HEK293 (cell line): ENCODE measurements around the gene EFEMP2.
A peak's percentile ranks its signal among the peaks of the same experiment; 100 is the strongest.

Experiments used
- ELK4 ChIP-seq: IDR thresholded peaks from 2 replicates; pipeline ENCODE4 v1.6.1; 2011; ENCODE audit warnings: mild to moderate bottlenecking, low read depth, low read length, borderline replicate concordance
- HIC1 ChIP-seq: fragments of 450-650 bp; formaldehyde crosslinking; IDR thresholded peaks from 2 replicates; pipeline ENCODE4 v1.5.1; 2016; ENCODE audit warnings: missing biosample characterization, missing genetic modification characterization
- IKZF3 ChIP-seq: fragments of 450-650 bp; IDR thresholded peaks from 2 replicates; pipeline ENCODE4 v1.5.0; 2018; ENCODE audit warnings: missing biosample characterization, mild to moderate bottlenecking, missing genetic modification characterization, moderate library complexity
- KLF1 ChIP-seq: fragments of 450-650 bp; formaldehyde crosslinking; IDR thresholded peaks from 2 replicates; pipeline ENCODE4 v1.5.1; 2016; ENCODE audit warnings: missing biosample characterization, missing genetic modification characterization
- KLF8 ChIP-seq: fragments of 450-650 bp; formaldehyde crosslinking; IDR thresholded peaks from 2 replicates; pipeline ENCODE4 v1.5.1; 2016; ENCODE audit warnings: missing biosample characterization, missing genetic modification characterization
- KLF9 ChIP-seq: fragments of 450-650 bp; formaldehyde crosslinking; IDR thresholded peaks from 2 replicates; pipeline ENCODE4 v1.5.1; 2016; ENCODE audit warnings: missing biosample characterization, missing genetic modification characterization, low read depth
- PATZ1 ChIP-seq: fragments of 450-650 bp; formaldehyde crosslinking; IDR thresholded peaks from 2 replicates; pipeline ENCODE4 v1.5.1; 2016; ENCODE audit warnings: missing biosample characterization, missing genetic modification characterization
- SP2 ChIP-seq: fragments of 450-650 bp; formaldehyde crosslinking; IDR thresholded peaks from 2 replicates; pipeline ENCODE4 v1.5.1; 2016; ENCODE audit warnings: missing biosample characterization, missing genetic modification characterization
- SP3 ChIP-seq: fragments of 450-650 bp; formaldehyde crosslinking; IDR thresholded peaks from 2 replicates; pipeline ENCODE4 v1.5.1; 2016; ENCODE audit warnings: missing biosample characterization, missing genetic modification characterization
- SP7 ChIP-seq: fragments of 450-650 bp; formaldehyde crosslinking; IDR thresholded peaks from 2 replicates; pipeline ENCODE4 v1.5.1; 2016; ENCODE audit warnings: missing biosample characterization, missing genetic modification characterization
- TCF7L2 ChIP-seq: IDR thresholded peaks from 2 replicates; pipeline ENCODE4 v1.6.1; 2011; ENCODE audit warnings: low read depth, mild to moderate bottlenecking, inconsistent platforms, low read length, moderate library complexity, borderline replicate concordance
- WT1 ChIP-seq: fragments of 450-650 bp; formaldehyde crosslinking; IDR thresholded peaks from 2 replicates; pipeline ENCODE4 v1.5.1; 2016; ENCODE audit warnings: missing biosample characterization, missing genetic modification characterization
- YY2 ChIP-seq: fragments of 450-650 bp; formaldehyde crosslinking; IDR thresholded peaks from 2 replicates; pipeline ENCODE4 v1.5.1; 2016; ENCODE audit warnings: missing biosample characterization, missing genetic modification characterization
- ZBTB26 ChIP-seq: fragments of 450-650 bp; formaldehyde crosslinking; optimal IDR thresholded peaks from 2 replicates; pipeline ENCODE3; 2016; ENCODE audit warnings: missing biosample characterization, mild to moderate bottlenecking, missing genetic modification characterization
- ZFHX2 ChIP-seq: fragments of 450-650 bp; formaldehyde crosslinking; conservative IDR thresholded peaks from 2 replicates; pipeline ENCODE4 v1.5.1; 2016; ENCODE audit warnings: missing biosample characterization, missing genetic modification characterization
- ZFP3 ChIP-seq: fragments of 450-650 bp; formaldehyde crosslinking; IDR thresholded peaks from 2 replicates; pipeline ENCODE4 v1.5.1; 2016; ENCODE audit warnings: low read depth, missing biosample characterization, missing genetic modification characterization
- ZFP37 ChIP-seq: fragments of 450-650 bp; formaldehyde crosslinking; IDR thresholded peaks from 2 replicates; pipeline ENCODE4 v1.5.1; 2016; ENCODE audit warnings: missing biosample characterization, missing genetic modification characterization
- ZIC2 ChIP-seq: fragments of 450-650 bp; formaldehyde crosslinking; IDR thresholded peaks from 2 replicates; pipeline ENCODE4 v1.5.1; 2016; ENCODE audit warnings: missing biosample characterization, missing genetic modification characterization
- ZNF26 ChIP-seq: fragments of 450-650 bp; formaldehyde crosslinking; IDR thresholded peaks from 2 replicates; pipeline ENCODE4 v1.5.1; 2016; ENCODE audit warnings: missing biosample characterization, missing genetic modification characterization
- ZNF302 ChIP-seq: fragments of 450-650 bp; formaldehyde crosslinking; IDR thresholded peaks from 2 replicates; pipeline ENCODE4 v1.5.1; 2016; ENCODE audit warnings: missing biosample characterization, missing genetic modification characterization, low read depth
- ZNF473 ChIP-seq: fragments of 450-650 bp; formaldehyde crosslinking; IDR thresholded peaks from 2 replicates; pipeline ENCODE4 v1.5.1; 2017; ENCODE audit warnings: missing biosample characterization, missing genetic modification characterization
- ZNF561 ChIP-seq: fragments of 450-650 bp; IDR thresholded peaks from 2 replicates; pipeline ENCODE4 v1.5.1; 2018; ENCODE audit warnings: missing biosample characterization, missing genetic modification characterization, borderline replicate concordance
- ZNF629 ChIP-seq: fragments of 450-650 bp; formaldehyde crosslinking; IDR thresholded peaks from 2 replicates; pipeline ENCODE4 v1.5.1; 2017; ENCODE audit warnings: missing biosample characterization, missing genetic modification characterization
- ZNF639 ChIP-seq: fragments of 450-650 bp; formaldehyde crosslinking; IDR thresholded peaks from 2 replicates; pipeline ENCODE4 v1.5.1; 2016; ENCODE audit warnings: missing biosample characterization, missing genetic modification characterization
- ZNF645 ChIP-seq: fragments of 450-650 bp; formaldehyde crosslinking; IDR thresholded peaks from 2 replicates; pipeline ENCODE4; 2016; ENCODE audit warnings: missing biosample characterization, missing genetic modification characterization
- ZNF768 ChIP-seq: fragments of 450-650 bp; formaldehyde crosslinking; IDR thresholded peaks from 2 replicates; pipeline ENCODE4 v1.5.1; 2018; ENCODE audit warnings: missing biosample characterization, mild to moderate bottlenecking, missing genetic modification characterization
- ZNF777 ChIP-seq: fragments of 450-650 bp; formaldehyde crosslinking; IDR thresholded peaks from 2 replicates; pipeline ENCODE4 v1.5.1; 2017; ENCODE audit warnings: missing biosample characterization, missing genetic modification characterization, borderline replicate concordance
- ZNF830 ChIP-seq: fragments of 450-650 bp; IDR thresholded peaks from 2 replicates; pipeline ENCODE4 v1.5.0; 2018; ENCODE audit warnings: missing biosample characterization, missing genetic modification characterization, low read depth, mild to moderate bottlenecking, moderate library complexity
- ZXDB ChIP-seq: fragments of 450-650 bp; formaldehyde crosslinking; IDR thresholded peaks from 2 replicates; pipeline ENCODE4 v1.5.1; 2016; ENCODE audit warnings: missing biosample characterization, missing genetic modification characterization

Gene EFEMP2

GRCh38 chr11:65888163-65888814 lies 15.7 kb upstream of the EFEMP2 start, which contains the start of gene FIBP (continued):
- TF ChIP-seq ZNF561 (tag by site-specific recombination), result 0 out of 2 replicates have a peak, but pooled peaks have one; percentile 42
- TF ChIP-seq ZNF639, result 0 out of 2 replicates have a peak, but pooled peaks have one; percentile 14
- TF ChIP-seq ZNF830 (tag by site-specific recombination), result no peak
- TF ChIP-seq KLF1 (tag by site-specific recombination), result 0 out of 2 replicates have a peak, but pooled peaks have one; percentile 11
- peak; percentile 43 for TF ChIP-seq KLF8 (tag by site-specific recombination)
- TF ChIP-seq ZFHX2 (tag by site-specific recombination), result peak; percentile 59
- no peak for TF ChIP-seq ZNF302 (tag by site-specific recombination)
- TF ChIP-seq ZIC2, result no peak
- peak; percentile 97 for TF ChIP-seq ZBTB26
- peak; percentile 45; the same call in 1 of the 2 replicates for TF ChIP-seq YY2 (tag by site-specific recombination)
- peak; percentile 47; the same call in 1 of the 2 replicates for TF ChIP-seq HIC1 (tag by site-specific recombination)
- TF ChIP-seq PATZ1 (tag by site-specific recombination), result peak; percentile 88
- TF ChIP-seq ZNF777 (tag by site-specific recombination), result peak; percentile 26; the same call in 1 of the 2 replicates
- no peak for TF ChIP-seq ZFP3 (tag by site-specific recombination)
- no peak for TF ChIP-seq ZNF26 (tag by site-specific recombination)
- no peak for TF ChIP-seq ZNF473 (tag by site-specific recombination)
- TF ChIP-seq ZNF768, result no peak
- peak; percentile 72 for TF ChIP-seq SP7 (tag by site-specific recombination)
- TF ChIP-seq TCF7L2, result no peak
- peak; percentile 52 for TF ChIP-seq IKZF3 (tag by site-specific recombination)
- no peak; the same call in 1 of the 2 replicates for TF ChIP-seq ELK4
- peak; percentile 57; the same call in 1 of the 2 replicates for TF ChIP-seq ZFP37 (tag by site-specific recombination)
- peak; percentile 74 for TF ChIP-seq SP3 (tag by site-specific recombination)
- no peak for TF ChIP-seq ZNF645
- peak; percentile 95 for TF ChIP-seq ZNF629 (tag by site-specific recombination)
- TF ChIP-seq SP2 (tag by site-specific recombination), result peak; percentile 85
- TF ChIP-seq WT1 (tag by site-specific recombination), result peak; percentile 51
- TF ChIP-seq KLF9 (tag by site-specific recombination), result peak; percentile 88
- TF ChIP-seq ZXDB (tag by site-specific recombination), result peak; percentile 83
